ENCODE measurements around the gene ADGRD1. TPM values are rescaled to one million over a fixed set of nuclear protein-coding genes. Genes with fewer than 3 reads are reported as not detected.

Gene ADGRD1
- total RNA-seq, 4 donors from 2014 or later = 28.2 to 52.4 (median 41.8) TPM

DNA sequence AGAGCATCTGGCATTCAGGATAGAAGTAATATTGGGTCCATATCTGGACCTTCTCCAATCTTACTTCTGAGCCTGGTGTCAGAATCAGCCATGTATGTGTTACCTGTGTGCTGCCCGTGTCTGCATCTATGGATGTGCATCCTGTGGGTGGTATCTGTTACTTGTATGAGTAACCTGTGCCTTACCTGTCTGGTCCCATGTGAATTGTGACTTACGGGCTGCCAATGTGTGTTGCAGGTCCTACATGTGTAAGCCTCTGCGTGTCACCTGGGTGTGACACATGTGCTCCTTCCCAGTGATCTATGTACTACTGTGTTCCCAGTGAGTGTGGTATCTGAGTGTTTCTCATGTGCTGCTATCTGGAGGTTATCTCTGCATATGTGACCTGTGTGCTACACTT is 208.4 kb downstream of the ADGRD1 start:
- no peaks in the 10 kb centered on the region for H3K4me1 ChIP-seq
- no peaks in the 10 kb centered on the region for H3K36me3 ChIP-seq
- H3K4me3 ChIP-seq = no peak overlapping the region
- TF ChIP-seq POLR2AphosphoS5 (IDR thresholded peaks at IDR 0.05) (no peak), EP300 (IDR thresholded peaks at IDR 0.05) (no peak), POLR2A (IDR thresholded peaks at IDR 0.05; ENCODE audit: low read depth) (no peak)
- TF ChIP-seq, protein P1, sequence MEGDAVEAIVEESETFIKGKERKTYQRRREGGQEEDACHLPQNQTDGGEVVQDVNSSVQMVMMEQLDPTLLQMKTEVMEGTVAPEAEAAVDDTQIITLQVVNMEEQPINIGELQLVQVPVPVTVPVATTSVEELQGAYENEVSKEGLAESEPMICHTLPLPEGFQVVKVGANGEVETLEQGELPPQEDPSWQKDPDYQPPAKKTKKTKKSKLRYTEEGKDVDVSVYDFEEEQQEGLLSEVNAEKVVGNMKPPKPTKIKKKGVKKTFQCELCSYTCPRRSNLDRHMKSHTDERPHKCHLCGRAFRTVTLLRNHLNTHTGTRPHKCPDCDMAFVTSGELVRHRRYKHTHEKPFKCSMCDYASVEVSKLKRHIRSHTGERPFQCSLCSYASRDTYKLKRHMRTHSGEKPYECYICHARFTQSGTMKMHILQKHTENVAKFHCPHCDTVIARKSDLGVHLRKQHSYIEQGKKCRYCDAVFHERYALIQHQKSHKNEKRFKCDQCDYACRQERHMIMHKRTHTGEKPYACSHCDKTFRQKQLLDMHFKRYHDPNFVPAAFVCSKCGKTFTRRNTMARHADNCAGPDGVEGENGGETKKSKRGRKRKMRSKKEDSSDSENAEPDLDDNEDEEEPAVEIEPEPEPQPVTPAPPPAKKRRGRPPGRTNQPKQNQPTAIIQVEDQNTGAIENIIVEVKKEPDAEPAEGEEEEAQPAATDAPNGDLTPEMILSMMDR (IDR thresholded peaks at IDR 0.05) = no peak
- WGBS = 96% methylated on average over 3 of the region's 3 CpGs
- intact Hi-C loops (cut with DNase I) = no loop called here
- no peak overlapping the region for H3K27ac ChIP-seq (replicated peaks in 1 of 4)
- DNase-seq (ENCODE audit: extremely low spot score) = peak; percentile 91
- no peaks in the 10 kb centered on the region for H3K9me3 ChIP-seq
- peaks cover 0 to 36% (median 0%) of the 10 kb centered on the region in 4 donors for H3K27me3 ChIP-seq

GRCh38 chr12:131163189-131163738 is 209.6 kb downstream of the ADGRD1 start:
- peaks cover 0 to 36% (median 0%) of the 10 kb centered on the region in 4 donors for H3K27me3 ChIP-seq
- DNase-seq (ENCODE audit: extremely low spot score) = no peak
- TF ChIP-seq POLR2AphosphoS5 (IDR thresholded peaks at IDR 0.05) (no peak), POLR2A (IDR thresholded peaks at IDR 0.05; ENCODE audit: low read depth) (no peak), EP300 (IDR thresholded peaks at IDR 0.05) (no peak)
- TF ChIP-seq, protein P1 (IDR thresholded peaks at IDR 0.05) = no peak
- H3K9me3 ChIP-seq = no peaks in the 10 kb centered on the region
- no peak overlapping the region for H3K4me3 ChIP-seq
- no peak overlapping the region for H3K27ac ChIP-seq (replicated peaks in 1 of 4)
- intact Hi-C loops (cut with DNase I) = no loop called here
- H3K4me1 ChIP-seq = no peaks in the 10 kb centered on the region
- H3K36me3 ChIP-seq = no peaks in the 10 kb centered on the region
- WGBS = 92% methylated on average over 25 of the region's 46 CpGs

GRCh38 chr12:131164096-131164872 is 210.6 kb downstream of the ADGRD1 start:
- 94% methylated on average over 12 of the region's 34 CpGs for WGBS
- H3K27me3 ChIP-seq = peaks cover 0 to 36% (median 0%) of the 10 kb centered on the region in 4 donors
- H3K4me1 ChIP-seq = no peaks in the 10 kb centered on the region
- no peaks in the 10 kb centered on the region for H3K9me3 ChIP-seq
- no peak overlapping the region for H3K27ac ChIP-seq (replicated peaks in 1 of 4)
- H3K36me3 ChIP-seq = no peaks in the 10 kb centered on the region
- no peak for DNase-seq (ENCODE audit: extremely low spot score)
- TF ChIP-seq, protein P1 (IDR thresholded peaks at IDR 0.05) = no peak
- TF ChIP-seq POLR2AphosphoS5 (IDR thresholded peaks at IDR 0.05) (no peak), POLR2A (IDR thresholded peaks at IDR 0.05; ENCODE audit: low read depth) (no peak), EP300 (IDR thresholded peaks at IDR 0.05) (no peak)
- H3K4me3 ChIP-seq = no peak overlapping the region
- intact Hi-C loops (cut with DNase I) = no loop called here

- Histone ChIP-seq H3K4me3 (no peak overlapping the region), H3K27ac (replicated peaks in 1 of 4) (no peak overlapping the region), H3K27me3 (peaks cover 0 to 36% (median 0%) of the 10 kb centered on the region in 4 donors), H3K36me3 (no peaks in the 10 kb centered on the region), H3K9me3 (no peaks in the 10 kb centered on the region), H3K4me1 (no peaks in the 10 kb centered on the region)
- intact Hi-C loops (cut with DNase I) = no loop called here
- DNase-seq (ENCODE audit: extremely low spot score) = no peak
- 56% methylated on average over 1 of the region's 1 CpG for WGBS
- TF ChIP-seq POLR2AphosphoS5 (IDR thresholded peaks at IDR 0.05) (no peak), POLR2A (IDR thresholded peaks at IDR 0.05; ENCODE audit: low read depth) (no peak), EP300 (IDR thresholded peaks at IDR 0.05) (no peak)
- TF ChIP-seq, protein P1 (IDR thresholded peaks at IDR 0.05) = no peak
These were observed 213.0 kb downstream of the ADGRD1 start for GRCh38 chr12:131166717-131167116.

All from esophagus muscularis mucosa (tissue), 4 donors.